Parietal lobe (tissue), 1 donor: Measurements from ENCODE around the gene KCNJ9. TPM values are rescaled to one million over a fixed set of nuclear protein-coding genes. Genes with fewer than 3 reads are reported as not detected.

Experiments used
- total RNA-seq: library from RNA; depleted of rRNA; stranded (reverse); fragments of >200 nt; gene quantifications from one replicate; pipeline ENCODE4 v1.2.3, GENCODE V29; 2014

KCNJ9 gene
- 14.7 TPM for total RNA-seq

GRCh38 chr1:160081261-160081936 is at the start of gene KCNJ9:
KCNJ9 (plus strand) TSS chr1:160081538; CDS start chr1:160084031, 2,493 bp downstream.

GRCh38 chr1:160069460-160070231 is 11.7 kb upstream of the KCNJ9 start, which contains the start of gene KCNJ10:
KCNJ10 (minus strand) TSS chr1:160070160; CDS start chr1:160042532, 27,628 bp downstream.

GRCh38 chr1:160097911-160098851 is 16.8 kb downstream of the KCNJ9 start, which contains the start of gene IGSF8:
IGSF8 (minus strand) TSS chr1:160098619; CDS start chr1:160098472, 147 bp downstream.

GRCh38 chr1:160115545-160116282 is 34.4 kb downstream of the KCNJ9 start, which contains the start of gene ATP1A2:
ATP1A2 (plus strand) TSS chr1:160115759; CDS start chr1:160115862, 103 bp downstream.

Other genes starting within 250 kb of the KCNJ9 start
- gene VSIG8, start 218.9 kb upstream of the KCNJ9 start, total RNA-seq: 0.31 TPM
- gene CFAP45, start 181.4 kb upstream of the KCNJ9 start, total RNA-seq: 0.63 TPM
- gene TAGLN2, start 156.0 kb upstream of the KCNJ9 start, total RNA-seq: 16.9 TPM
- 10.6 TPM for gene IGSF9, start 135.9 kb upstream of the KCNJ9 start, total RNA-seq
- not detected for gene SLAMF9, start 127.3 kb upstream of the KCNJ9 start, total RNA-seq
- gene PIGM, start 49.5 kb upstream of the KCNJ9 start, total RNA-seq: 9.7 TPM
- gene KCNJ10, start 11.4 kb upstream of the KCNJ9 start, total RNA-seq: 3.4 TPM
- gene IGSF8, start 17.1 kb downstream of the KCNJ9 start, total RNA-seq: 54.8 TPM
- 61.7 TPM for gene ATP1A2, start 34.2 kb downstream of the KCNJ9 start, total RNA-seq
- gene ATP1A4, start 70.1 kb downstream of the KCNJ9 start, total RNA-seq: 0.31 TPM
- 1.9 TPM for gene CASQ1, start 109.0 kb downstream of the KCNJ9 start, total RNA-seq
- 146 TPM for gene PEA15, start 123.8 kb downstream of the KCNJ9 start, total RNA-seq
- gene DCAF8, start 181.0 kb downstream of the KCNJ9 start, total RNA-seq: 153 TPM
- gene PEX19, start 203.6 kb downstream of the KCNJ9 start, total RNA-seq: 36.3 TPM